GDM1 (cell line): ENCODE measurements around the gene ZNHIT2.

Source experiments
- DNase-seq: peaks from one replicate; lab custom pipeline; 2025; lab: John Stamatoyannopoulos, UW

The ZNHIT2 gene

GRCh38 chr11:65134240-65134951 lies 16.9 kb upstream of the ZNHIT2 start, which contains the start of gene SYVN1:
TSS of gene SYVN1 (minus strand) at chr11:65134519. CDS start at chr11:65133601, 918 bp downstream.
- DNase-seq = peak; percentile 82

GRCh38 chr11:65133724-65134123 lies 16.2 kb upstream of the ZNHIT2 start:
- no peak for DNase-seq

- no peak for DNase-seq
These were observed 15.6 kb upstream of the ZNHIT2 start for GRCh38 chr11:65132988-65133700.

GRCh38 chr11:65132238-65132987 lies 14.9 kb upstream of the ZNHIT2 start:
- no peak for DNase-seq

GRCh38 chr11:65131895-65132237 lies 14.4 kb upstream of the ZNHIT2 start:
- DNase-seq = no peak

GRCh38 chr11:65131417-65131776 lies 13.9 kb upstream of the ZNHIT2 start:
- DNase-seq = no peak

GRCh38 chr11:65130631-65131416 lies 13.3 kb upstream of the ZNHIT2 start:
- DNase-seq = no peak

- no peak for DNase-seq
These were observed 12.3 kb upstream of the ZNHIT2 start for GRCh38 chr11:65129649-65130441.

GRCh38 chr11:65128182-65129145 lies 11.0 kb upstream of the ZNHIT2 start:
- no peak for DNase-seq

- DNase-seq = no peak
These were observed 10.1 kb upstream of the ZNHIT2 start for GRCh38 chr11:65127473-65128181.

- DNase-seq = no peak
These were observed 9.2 kb upstream of the ZNHIT2 start for GRCh38 chr11:65126624-65127274.

GRCh38 chr11:65125197-65126056 lies 7.9 kb upstream of the ZNHIT2 start:
- DNase-seq = no peak

- no peak for DNase-seq
These were observed 7.1 kb upstream of the ZNHIT2 start for GRCh38 chr11:65124480-65125196.

- peak; percentile 99 for DNase-seq
These were observed 4.6 kb upstream of the ZNHIT2 start, which contains the start of the genes FAU and MRPL49 for GRCh38 chr11:65121865-65122696. TSS of gene FAU (minus strand) at chr11:65122134. CDS start at chr11:65121813, 321 bp downstream. TSS of gene MRPL49 (plus strand) at chr11:65122321. CDS start at chr11:65122347, 26 bp downstream.

- DNase-seq = no peak
These were observed 4.0 kb upstream of the ZNHIT2 start for GRCh38 chr11:65121447-65121864.

- DNase-seq = no peak
These were observed 3.3 kb upstream of the ZNHIT2 start for GRCh38 chr11:65120831-65121230.
